Kidney tubule cell (primary cell): ENCODE data around the gene IRF3.
A peak's percentile ranks its signal among the peaks of the same experiment; 100 is the strongest.

Experiments used
- DNase-seq: peaks from one replicate; pipeline ENCODE4 v3.0.0-alpha.2; 2018; ENCODE audit warnings: low spot score

IRF3 gene

DNA sequence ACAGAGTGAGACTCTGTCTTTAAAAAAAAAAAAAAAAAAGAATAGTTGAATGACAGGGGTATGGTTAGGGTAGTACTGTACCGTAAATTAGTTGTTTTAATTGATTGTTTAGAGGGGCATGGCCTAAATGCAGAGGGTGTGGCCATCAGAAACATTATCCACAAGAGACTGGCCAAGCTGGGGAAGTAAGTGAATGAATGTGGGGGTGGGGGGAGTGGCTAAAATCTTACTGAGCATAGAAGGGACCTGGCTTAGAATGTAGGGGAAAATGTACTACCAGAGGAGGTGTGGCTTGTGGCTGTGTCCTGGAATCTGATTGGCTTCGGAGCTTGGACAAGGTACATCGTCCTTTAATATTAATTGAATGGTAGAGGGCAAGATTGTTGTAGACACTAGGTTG, 3.9 kb upstream of the IRF3 start:
- no peak for DNase-seq

GRCh38 chr19:49667473-49667872, 1.8 kb upstream of the IRF3 start:
- peak; percentile 41 for DNase-seq

DNA sequence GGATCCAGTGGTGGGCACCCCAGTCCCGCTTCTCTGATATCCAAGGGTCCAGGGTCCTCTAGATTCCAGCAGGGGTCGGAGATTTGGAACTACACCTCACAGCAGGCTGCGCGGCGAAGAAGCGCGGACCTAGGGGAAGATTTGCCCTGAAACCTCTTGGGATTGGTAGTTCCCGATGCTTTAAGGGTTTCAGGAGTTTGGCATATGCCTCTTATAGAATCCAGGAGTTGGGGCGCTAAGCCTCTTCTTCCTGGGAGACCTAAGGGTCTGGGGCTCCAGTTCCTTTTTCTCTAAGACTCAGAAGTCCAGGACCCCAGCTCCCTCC, 425 bp upstream of the IRF3 start:
- DNase-seq: no peak

DNA sequence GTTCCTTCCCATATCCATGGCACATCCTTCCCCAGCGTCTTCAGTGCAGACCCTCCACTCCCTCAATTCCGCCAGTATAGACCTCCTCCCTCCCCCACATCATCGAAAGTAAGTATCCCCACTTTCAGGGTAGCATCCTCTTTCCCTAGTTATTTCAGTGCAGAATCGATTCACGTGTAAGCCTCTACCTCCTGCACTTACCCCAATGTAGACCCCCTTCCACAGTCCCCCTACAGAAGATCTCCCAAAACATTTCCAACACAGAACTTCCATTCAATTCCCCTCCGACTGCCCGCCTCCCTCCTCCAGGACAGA, 664 bp downstream of the IRF3 start:
- DNase-seq: no peak

DNA sequence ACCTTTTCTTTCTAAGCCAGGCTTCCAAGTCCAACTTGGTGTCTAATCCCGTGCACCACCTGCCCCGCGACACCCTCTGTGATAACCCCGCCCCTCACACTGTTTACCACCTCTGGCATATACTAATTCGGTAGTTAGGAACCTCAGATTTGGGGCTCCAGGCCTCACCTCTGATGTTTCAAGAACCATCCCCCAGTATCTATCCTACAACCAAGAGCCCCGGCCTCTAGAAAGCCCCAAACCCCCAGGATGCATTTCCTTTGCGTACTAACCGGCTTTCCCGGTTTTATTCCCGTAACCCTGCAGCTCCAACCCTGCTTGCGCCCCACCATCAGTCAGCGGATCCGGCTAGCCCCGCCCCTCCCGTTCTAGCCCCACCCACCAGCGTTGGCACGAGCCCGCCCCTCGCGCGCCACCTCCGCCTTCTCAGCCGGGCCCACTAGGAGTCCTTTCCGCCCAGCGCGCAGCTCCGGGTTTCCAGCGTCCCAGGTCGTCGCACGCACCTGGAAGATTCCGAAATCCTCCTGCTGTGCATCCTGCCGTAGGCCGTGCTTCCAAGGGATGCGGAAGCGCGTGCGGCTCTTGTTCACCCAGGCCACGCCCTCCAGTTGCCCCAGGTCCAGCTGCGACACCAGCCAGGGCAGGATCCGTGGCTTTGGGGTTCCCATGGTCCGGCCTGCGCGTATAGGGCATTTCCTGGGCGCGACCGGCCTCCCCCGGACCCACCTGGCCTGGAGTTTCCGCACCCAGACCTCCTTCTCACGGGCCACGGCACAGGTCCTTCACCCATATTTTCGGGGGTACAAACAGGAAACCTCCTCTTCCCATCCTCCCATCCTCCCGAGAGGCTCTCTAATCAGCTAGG, 1.3 kb downstream of the IRF3 start:
- peak; percentile 95 for DNase-seq

DNA sequence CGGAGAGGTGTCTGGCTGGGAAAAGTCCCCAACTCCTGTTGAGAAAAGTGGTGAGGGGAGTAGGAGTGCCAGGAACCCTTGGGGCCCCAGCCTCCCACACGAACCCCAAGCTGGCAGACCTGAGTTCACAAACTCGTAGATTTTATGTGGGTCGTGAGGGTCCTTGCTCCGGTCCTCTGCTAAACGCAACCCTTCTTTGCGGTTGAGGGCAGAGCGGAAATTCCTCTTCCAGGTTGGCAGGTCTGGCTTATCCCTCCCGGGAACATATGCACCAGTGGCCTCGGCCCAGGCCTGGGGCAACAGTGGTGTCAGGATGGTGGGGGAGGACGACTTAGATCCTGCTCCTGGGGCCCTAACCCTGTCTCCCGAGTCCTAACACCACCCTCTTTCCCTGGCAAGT, 2.4 kb downstream of the IRF3 start:
- DNase-seq: no peak

GRCh38 chr19:49662011-49662410, 3.6 kb downstream of the IRF3 start:
- DNase-seq: no peak

DNA sequence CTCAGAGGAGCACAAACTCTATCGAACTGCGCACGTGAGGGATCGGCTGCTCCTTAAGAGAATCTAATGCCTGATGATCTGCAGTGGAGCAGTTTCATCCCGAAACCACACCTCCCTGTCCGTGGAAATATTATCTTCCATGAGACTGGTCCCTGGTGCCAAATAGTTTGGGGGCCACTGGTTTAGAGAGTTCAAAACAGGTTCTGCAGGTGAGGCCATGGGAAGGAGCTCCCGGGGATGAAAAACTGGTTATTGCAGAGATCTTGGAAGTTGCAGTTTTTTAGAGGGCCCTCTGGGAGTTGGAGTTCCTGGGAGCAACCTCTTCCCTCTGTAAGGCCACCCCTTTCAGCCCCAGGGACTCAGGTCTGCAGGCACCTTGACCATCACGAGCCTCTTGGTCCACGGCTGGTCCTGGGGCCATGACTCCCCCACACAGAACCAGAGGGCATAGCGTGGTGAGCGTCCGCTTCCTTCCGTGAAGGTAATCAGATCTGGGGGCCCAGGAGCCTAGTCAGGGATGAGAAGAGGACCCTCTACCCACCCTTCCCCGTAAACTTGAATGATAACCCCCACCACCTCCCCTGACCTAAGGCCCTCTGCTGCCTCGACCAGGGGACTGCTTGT, 5.2 kb downstream of the IRF3 start:
- no peak for DNase-seq

- DNase-seq: no peak
These were observed 6.9 kb downstream of the IRF3 start for GRCh38 chr19:49658566-49659442.

DNA sequence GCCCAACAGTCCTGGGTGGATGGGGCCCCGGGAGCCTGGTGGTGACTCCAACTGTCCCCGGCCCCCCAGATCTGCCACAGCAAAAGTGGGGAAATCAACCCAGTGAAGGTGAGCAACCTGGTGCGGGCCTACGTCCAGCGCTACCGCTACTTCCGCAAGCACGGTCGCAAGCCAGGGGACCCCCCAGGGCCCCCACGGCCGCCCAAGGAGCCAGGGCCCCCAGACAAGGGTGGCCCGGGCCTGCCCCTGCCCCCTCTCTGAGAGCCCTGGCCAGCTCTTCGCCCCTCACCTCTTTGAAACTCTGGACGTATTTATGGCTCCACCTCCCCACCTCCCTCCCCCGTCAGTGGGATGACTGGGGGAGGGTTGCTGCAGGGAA, 7.5 kb downstream of the IRF3 start:
- no peak for DNase-seq

DNA sequence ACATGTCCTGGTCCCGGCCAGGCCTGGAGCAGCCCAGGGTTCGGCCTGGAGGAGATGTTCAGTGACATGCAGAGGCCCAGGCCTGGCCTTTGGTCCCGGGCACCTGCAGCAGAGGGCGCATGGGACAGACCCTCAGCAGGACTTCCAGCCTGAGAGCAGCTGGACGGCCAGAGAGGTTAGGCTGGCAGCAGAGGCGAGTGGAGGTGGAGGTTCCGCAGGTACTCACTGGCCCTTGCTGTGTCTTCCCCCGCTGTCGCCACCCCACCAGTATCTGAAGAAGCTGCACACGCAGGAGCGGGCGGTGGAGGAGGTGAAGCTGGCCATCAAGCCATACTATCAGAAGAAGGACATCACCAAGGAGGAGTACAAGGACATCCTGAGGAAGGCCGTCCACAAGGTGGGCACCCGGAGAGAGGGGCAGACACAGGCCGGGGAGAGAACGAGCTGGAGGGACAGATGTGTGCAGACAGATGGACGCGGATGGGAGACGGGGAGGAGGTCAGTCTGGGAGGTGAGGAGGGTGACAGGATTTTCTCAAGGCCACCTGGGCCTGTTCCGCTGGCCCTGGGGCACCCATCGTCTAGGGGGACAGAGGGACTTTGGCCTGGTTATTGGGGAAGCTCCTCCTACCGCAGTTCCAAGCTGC, 8.0 kb downstream of the IRF3 start:
- no peak for DNase-seq

- DNase-seq: no peak
These were observed 9.1 kb downstream of the IRF3 start for GRCh38 chr19:49656456-49657109.

DNA sequence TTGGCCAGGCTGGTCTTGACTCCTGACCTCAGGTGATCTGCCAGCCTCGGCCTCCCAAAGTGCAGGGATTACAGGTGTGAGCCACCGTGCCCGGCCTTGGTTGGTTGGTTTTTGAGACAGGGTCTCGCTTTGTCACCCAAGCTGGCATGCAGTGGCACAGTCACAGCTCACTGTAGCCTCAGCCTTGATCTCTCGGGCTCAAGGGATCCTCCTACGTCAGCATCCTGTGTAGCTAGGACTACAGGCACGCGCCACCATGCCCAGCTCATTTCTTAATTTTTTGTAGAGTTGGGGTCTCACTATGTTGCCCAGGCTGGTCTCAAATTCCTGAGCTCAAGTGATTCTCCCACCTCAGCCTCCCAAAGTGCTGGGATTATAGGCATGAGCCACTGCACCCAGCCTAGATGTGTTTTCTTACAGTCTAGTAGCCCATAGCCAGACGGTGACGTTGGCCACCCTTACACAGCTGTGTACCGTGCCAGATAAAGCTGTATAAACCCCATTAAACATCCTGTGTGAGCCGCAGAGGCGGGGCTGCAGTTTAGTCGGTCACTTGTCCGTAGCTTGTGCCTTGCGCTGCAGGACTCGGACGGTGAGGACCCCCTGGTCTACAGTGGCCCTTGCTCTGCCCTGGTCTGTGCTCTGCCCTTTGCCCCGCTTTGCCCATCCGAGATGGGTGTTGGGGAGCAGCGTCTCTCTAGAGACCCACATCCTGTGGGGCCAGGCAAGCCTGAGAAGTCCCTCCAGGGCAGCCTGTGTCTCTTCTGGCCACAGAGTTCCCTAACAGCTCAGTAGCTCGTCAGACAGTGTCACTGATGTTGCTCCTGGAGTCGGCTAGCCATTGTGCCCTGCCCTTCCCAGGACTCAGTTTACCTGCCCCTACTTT, 9.8 kb downstream of the IRF3 start:
- DNase-seq: no peak

DNA sequence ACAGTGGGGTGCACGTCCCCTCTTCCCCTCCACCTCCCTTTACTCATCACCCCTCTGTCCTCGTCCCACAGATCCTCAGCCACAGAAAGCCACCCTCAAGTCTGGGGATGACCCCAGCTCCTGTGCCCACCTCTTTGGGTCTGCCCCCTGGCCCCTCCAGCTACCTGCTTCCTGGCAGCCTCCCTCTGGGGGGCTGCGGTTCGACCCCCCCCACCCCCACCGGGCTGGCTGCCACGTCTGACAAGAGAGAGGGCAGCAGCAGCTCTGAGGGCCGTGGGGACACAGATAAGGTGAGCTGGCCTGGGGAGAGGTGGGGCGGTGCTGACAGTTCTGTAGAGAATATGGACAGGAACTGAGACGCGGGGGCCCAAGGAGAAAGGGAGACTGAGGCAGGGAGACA, 11.1 kb downstream of the IRF3 start:
- DNase-seq: no peak

DNA sequence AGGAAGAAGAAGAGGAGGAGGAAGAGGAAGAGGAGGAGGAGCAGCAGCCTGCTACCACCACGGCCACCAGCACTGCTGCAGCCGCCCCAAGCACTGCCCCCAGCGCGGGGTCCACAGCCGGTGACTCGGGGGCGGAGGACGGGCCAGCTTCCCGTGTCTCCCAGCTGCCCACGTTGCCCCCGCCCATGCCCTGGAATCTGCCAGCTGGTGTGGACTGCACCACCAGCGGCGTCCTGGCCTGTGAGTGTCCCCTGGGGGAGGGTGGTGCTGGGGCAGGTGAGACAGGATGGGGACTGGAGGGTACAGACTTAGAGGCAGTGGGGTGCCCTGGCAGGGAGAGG, 12.2 kb downstream of the IRF3 start:
- no peak for DNase-seq

DNA sequence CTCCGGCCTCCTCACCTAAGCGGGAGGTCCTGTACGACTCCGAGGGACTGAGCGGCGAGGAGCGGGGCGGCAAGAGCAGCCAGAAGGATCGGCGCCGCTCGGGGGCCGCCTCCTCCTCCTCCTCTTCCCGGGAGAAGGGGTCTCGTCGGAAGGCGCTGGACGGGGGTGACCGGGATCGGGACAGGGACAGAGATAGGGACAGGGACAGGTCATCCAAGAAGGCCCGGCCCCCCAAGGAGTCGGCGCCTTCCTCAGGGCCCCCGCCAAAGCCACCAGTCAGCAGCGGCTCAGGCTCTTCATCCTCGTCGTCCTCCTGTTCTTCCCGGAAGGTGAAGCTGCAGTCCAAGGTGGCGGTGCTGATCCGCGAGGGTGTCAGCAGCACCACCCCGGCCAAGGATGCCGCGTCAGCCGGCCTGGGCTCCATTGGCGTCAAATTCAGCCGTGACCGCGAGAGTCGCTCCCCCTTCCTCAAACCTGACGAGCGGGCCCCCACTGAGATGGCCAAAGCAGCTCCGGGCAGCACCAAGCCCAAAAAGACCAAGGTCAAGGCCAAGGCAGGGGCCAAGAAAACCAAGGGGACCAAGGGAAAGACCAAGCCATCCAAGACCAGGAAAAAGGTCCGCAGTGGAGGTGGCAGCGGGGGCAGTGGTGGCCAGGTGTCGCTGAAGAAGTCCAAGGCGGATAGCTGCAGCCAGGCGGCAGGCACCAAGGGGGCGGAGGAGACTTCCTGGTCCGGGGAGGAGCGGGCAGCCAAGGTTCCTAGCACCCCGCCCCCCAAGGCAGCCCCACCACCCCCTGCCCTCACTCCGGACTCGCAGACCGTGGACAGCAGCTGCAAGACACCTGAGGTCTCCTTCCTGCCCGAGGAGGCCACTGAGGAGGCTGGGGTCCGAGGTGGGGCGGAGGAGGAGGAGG, 12.8 kb downstream of the IRF3 start:
- DNase-seq: no peak

DNA sequence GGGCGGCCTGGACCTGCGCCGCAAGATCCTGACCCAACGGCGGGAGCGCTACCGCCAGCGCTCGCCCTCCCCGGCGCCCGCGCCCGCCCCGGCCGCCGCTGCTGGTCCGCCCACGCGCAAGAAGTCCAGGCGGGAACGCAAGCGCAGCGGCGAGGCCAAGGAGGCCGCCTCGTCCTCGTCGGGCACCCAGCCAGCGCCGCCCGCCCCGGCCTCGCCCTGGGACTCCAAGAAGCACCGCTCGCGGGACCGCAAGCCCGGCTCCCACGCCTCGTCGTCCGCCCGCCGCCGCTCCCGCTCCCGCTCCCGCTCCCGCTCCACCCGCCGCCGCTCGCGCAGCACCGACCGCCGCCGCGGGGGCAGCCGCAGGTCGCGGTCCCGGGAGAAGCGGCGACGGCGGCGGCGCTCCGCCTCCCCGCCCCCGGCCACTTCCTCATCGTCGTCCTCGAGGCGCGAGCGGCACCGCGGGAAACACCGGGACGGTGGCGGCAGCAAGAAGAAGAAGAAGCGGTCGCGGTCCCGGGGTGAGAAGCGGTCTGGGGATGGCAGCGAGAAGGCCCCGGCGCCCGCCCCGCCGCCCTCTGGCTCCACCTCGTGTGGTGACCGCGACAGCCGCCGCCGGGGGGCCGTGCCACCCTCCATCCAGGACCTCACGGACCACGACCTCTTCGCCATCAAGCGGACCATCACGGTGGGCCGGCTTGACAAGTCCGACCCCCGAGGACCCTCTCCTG, 13.7 kb downstream of the IRF3 start:
- no peak for DNase-seq

- DNase-seq: no peak
These were observed 14.4 kb downstream of the IRF3 start for GRCh38 chr19:49651029-49651819.

GRCh38 chr19:49646586-49646985, 19.1 kb downstream of the IRF3 start:
- no peak for DNase-seq
